Measurements from ENCODE around the gene TPD52L2.
"Not testable (repeated sequence)": the region's sequence is repeated elsewhere in the genome, so short reads cannot be mapped to it uniquely, and the experiment has no call there.

The TPD52L2 gene

GRCh38 chr20:63835021-63835858 is 29.8 kb upstream of the TPD52L2 start:
- DNase-seq (ENCODE audit: low read depth in 3 of 3), result no peak

GRCh38 chr20:63836458-63837344 is 28.4 kb upstream of the TPD52L2 start:
- no peak for DNase-seq (ENCODE audit: low read depth in 3 of 3)

- no peak for DNase-seq (ENCODE audit: low read depth in 3 of 3)
Observed at GRCh38 chr20:63837479-63837878, 27.6 kb upstream of the TPD52L2 start.

GRCh38 chr20:63839620-63840019 is 25.4 kb upstream of the TPD52L2 start:
- no peak for DNase-seq (ENCODE audit: low read depth in 3 of 3)

GRCh38 chr20:63840405-63840828 is 24.7 kb upstream of the TPD52L2 start:
- DNase-seq (ENCODE audit: low read depth in 3 of 3), result no peak

GRCh38 chr20:63842258-63842657 is 22.8 kb upstream of the TPD52L2 start:
- no peak for DNase-seq (ENCODE audit: low read depth in 3 of 3)

GRCh38 chr20:63843222-63843621 is 21.8 kb upstream of the TPD52L2 start:
- DNase-seq (ENCODE audit: low read depth in 3 of 3), result no peak

- DNase-seq (ENCODE audit: low read depth in 3 of 3), result no peak
Observed at GRCh38 chr20:63843778-63844177, 21.3 kb upstream of the TPD52L2 start.

GRCh38 chr20:63844511-63844991 is 20.5 kb upstream of the TPD52L2 start:
- no peak for DNase-seq (ENCODE audit: low read depth in 3 of 3)

- DNase-seq (ENCODE audit: low read depth in 3 of 3), result no peak
Observed at GRCh38 chr20:63846128-63846771, 18.8 kb upstream of the TPD52L2 start.

- no peak for DNase-seq (ENCODE audit: low read depth in 3 of 3)
Observed at GRCh38 chr20:63846888-63847236, 18.2 kb upstream of the TPD52L2 start.

- DNase-seq (ENCODE audit: low read depth in 3 of 3), result no peak
Observed at GRCh38 chr20:63847237-63848002, 17.6 kb upstream of the TPD52L2 start.

- DNase-seq (ENCODE audit: low read depth in 3 of 3), result no peak
Observed at GRCh38 chr20:63848003-63848911, 16.8 kb upstream of the TPD52L2 start.

GRCh38 chr20:63850689-63851547 is 14.2 kb upstream of the TPD52L2 start:
- DNase-seq (ENCODE audit: low read depth in 3 of 3), result no peak

- DNase-seq (ENCODE audit: low read depth in 3 of 3), result not testable (repeated sequence)
Observed at GRCh38 chr20:63851548-63851943, 13.5 kb upstream of the TPD52L2 start.

GRCh38 chr20:63853733-63854068 is 11.4 kb upstream of the TPD52L2 start:
- DNase-seq (ENCODE audit: low read depth in 3 of 3), result not testable (repeated sequence)

- DNase-seq (ENCODE audit: low read depth in 3 of 3), result no peak
Observed at GRCh38 chr20:63854069-63854765, 10.9 kb upstream of the TPD52L2 start.

GRCh38 chr20:63854766-63855362 is 10.2 kb upstream of the TPD52L2 start:
- no peak for DNase-seq (ENCODE audit: low read depth in 3 of 3)
